Measurements from ENCODE around the gene ZNF705A. TPM values are rescaled to one million over a fixed set of nuclear protein-coding genes. Genes with fewer than 3 reads are reported as not detected.
"Not testable (repeated sequence)": the region's sequence is repeated elsewhere in the genome, so short reads cannot be mapped to it uniquely, and the experiment has no call there.

The ZNF705A gene
- not detected for total RNA-seq (ENCODE audit: unreplicated experiment)
- long read RNA-seq, result 0 reads

DNA sequence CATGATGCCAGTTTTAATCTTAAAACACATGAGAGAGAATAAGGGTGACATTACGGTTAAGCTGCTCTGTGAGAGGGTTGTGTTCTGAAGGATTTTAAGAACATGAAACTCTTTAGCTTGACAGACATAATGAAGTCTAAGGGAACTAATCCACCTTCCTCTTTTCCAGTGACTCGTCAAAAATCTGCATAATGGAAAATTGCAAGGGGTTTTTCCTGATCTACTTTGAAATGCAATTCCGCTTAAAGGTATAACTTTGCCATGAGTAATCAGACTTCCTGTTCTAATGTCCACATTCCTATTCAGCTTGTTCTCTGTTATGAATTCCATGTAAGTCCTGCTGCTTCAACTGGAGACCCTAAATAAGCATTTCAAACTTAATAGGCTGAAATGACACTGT, at the start of gene ZNF705A:
ZNF705A (plus strand) TSS at position 171 of the 400 bp plus-strand sequence. CDS start 15,611 bp downstream, outside the sequence.
- Mint-ChIP-seq H3K4me1 (ENCODE audit: unreplicated experiment) (peaks cover 8% of the 10 kb centered on the region), H3K9me3 (ENCODE audit: unreplicated experiment) (no peaks in the 10 kb centered on the region), H3K36me3 (ENCODE audit: low read depth, unreplicated experiment) (no peaks in the 10 kb centered on the region), H3K4me3 (ENCODE audit: unreplicated experiment) (no peak within 1 kb of the TSS), H3K27me3 (ENCODE audit: unreplicated experiment) (no peaks in the 10 kb centered on the region), H3K27ac (ENCODE audit: unreplicated experiment) (no peak within 1 kb of the TSS)
- DNase-seq (ENCODE audit: low spot score), result no peak
- TF ChIP-seq, protein P1, sequence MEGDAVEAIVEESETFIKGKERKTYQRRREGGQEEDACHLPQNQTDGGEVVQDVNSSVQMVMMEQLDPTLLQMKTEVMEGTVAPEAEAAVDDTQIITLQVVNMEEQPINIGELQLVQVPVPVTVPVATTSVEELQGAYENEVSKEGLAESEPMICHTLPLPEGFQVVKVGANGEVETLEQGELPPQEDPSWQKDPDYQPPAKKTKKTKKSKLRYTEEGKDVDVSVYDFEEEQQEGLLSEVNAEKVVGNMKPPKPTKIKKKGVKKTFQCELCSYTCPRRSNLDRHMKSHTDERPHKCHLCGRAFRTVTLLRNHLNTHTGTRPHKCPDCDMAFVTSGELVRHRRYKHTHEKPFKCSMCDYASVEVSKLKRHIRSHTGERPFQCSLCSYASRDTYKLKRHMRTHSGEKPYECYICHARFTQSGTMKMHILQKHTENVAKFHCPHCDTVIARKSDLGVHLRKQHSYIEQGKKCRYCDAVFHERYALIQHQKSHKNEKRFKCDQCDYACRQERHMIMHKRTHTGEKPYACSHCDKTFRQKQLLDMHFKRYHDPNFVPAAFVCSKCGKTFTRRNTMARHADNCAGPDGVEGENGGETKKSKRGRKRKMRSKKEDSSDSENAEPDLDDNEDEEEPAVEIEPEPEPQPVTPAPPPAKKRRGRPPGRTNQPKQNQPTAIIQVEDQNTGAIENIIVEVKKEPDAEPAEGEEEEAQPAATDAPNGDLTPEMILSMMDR (IDR thresholded peaks at IDR 0.05; ENCODE audit: unreplicated experiment), result no peak

DNA sequence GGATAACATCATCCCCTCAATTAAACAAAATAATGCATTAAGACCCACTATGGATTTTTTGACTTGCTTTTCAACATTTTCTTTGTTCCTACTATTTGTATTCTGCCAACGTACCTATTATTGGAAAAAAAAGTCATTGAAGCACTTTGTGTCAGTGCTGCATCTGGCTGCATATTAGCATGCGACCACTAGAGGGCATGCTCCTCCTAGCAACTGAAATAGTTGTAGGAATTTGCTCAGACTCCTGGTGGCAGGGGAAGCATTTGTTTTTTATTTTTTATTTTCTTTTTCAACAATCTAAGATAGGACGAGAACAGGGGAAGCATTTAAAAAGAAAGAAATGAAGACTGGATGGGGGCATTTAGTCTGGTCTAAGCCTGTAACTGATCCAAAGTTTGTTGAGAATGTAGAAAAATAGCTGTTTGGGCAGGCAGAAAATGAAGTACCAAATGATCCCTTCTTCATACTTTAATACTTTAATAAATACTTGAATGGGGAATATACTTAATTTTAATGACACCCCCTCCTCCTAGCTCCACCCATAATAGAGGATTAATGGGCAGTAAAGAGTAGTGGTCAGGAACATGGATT, 47.9 kb upstream of the ZNF705A start:
- TF ChIP-seq, protein P1 (IDR thresholded peaks at IDR 0.05; ENCODE audit: unreplicated experiment), result peak; percentile 97
- H3K4me3 Mint-ChIP-seq (ENCODE audit: unreplicated experiment), result no peak overlapping the region
- no peaks in the 10 kb centered on the region for H3K9me3 Mint-ChIP-seq (ENCODE audit: unreplicated experiment)
- peaks cover 2% of the 10 kb centered on the region for H3K27me3 Mint-ChIP-seq (ENCODE audit: unreplicated experiment)
- no peaks in the 10 kb centered on the region for H3K4me1 Mint-ChIP-seq (ENCODE audit: unreplicated experiment)
- H3K36me3 Mint-ChIP-seq (ENCODE audit: low read depth, unreplicated experiment), result peaks cover 4% of the 10 kb centered on the region
- DNase-seq (ENCODE audit: low spot score), result peak; percentile 76
- H3K27ac Mint-ChIP-seq (ENCODE audit: unreplicated experiment), result no peak overlapping the region

DNA sequence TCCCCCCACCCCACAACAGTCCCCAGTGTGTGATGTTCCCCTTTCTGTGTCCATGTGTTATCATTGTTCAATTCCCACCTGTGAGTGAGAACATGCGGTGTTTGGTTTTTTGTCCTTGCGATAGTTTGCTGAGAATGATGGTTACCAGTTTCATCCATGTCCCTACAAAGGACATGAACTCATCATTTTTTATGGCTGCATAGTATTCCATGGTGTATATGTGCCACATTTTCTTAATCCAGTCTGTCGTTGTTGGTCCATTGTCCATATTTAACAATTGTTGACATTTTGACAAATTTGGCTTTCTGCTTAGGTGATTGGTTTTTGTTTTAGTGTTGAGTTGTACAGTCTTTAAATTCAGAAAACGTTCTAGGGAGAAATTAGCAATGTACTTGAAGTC, 43.7 kb upstream of the ZNF705A start:
- not testable (repeated sequence) for H3K9me3 Mint-ChIP-seq (ENCODE audit: unreplicated experiment); DNase-seq (ENCODE audit: low spot score); H3K4me1 Mint-ChIP-seq (ENCODE audit: unreplicated experiment); H3K36me3 Mint-ChIP-seq (ENCODE audit: low read depth, unreplicated experiment); H3K27me3 Mint-ChIP-seq (ENCODE audit: unreplicated experiment); H3K4me3 Mint-ChIP-seq (ENCODE audit: unreplicated experiment); H3K27ac Mint-ChIP-seq (ENCODE audit: unreplicated experiment)

DNA sequence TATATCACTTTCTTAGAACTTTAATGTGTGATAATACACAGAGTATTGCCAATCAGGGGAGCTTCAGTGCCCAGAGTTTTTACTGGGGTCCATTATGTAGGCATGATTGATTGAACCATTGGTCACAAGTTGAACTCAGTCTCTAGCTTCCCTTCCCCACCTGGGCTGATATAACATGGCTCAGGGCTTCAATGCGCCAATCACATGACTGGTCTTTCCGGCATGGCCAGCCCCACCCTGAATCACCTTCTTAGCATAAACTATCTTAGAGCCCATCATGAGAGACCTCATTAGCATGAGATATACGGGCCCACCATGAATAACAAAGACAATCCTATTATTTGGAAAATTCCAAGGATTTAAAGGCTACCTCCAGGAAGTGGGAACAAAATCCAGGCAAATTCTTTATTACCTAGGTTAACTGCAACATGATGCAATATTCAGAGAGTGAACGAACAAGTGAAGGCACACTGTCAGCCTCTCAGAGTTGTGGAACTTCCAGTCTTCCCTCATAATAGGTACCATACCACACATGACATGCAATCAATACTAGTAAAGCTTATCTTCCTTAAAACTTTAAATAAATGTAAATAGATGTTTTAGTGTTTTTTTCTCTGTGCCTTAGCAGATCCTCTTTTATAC, 36.6 kb upstream of the ZNF705A start:
- no peaks in the 10 kb centered on the region for H3K4me1 Mint-ChIP-seq (ENCODE audit: unreplicated experiment)
- H3K27me3 Mint-ChIP-seq (ENCODE audit: unreplicated experiment), result peaks cover 1% of the 10 kb centered on the region

DNA sequence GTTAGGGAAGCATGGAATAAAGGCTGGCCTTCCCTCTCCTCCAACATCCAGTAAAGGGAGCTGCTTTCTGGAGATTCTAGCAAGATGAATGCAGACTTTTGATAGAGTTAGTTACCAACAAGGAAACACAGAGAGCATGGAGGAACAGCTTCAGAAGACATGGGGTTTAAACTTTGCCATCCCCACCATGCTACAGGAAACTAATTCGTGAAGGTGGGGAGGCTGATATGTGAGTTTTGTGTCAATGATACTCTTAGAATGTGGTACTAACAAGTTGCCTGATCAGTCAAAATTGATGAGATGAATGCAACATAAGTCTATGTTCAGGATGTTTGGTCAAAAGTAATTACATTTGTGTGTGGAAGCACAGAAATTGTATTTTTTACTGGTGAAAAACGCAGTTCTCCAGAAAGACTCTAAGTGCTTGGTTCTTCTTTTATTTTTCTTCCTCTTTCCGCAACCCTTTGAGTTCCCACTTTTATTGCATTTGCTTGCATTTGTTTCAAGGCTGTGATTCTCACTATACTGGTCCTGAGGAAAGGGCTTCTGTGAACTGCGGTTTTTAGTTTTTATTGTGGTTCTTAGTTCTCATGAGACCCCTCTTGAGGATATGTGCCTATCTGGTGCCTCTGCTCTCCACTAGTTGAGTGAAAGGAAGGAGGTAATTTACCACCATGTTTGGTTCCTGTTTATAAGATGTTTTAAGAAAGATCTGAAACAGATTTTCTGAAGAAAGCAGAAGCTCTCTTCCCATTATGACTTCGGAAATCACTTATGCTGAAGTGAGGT, 33.5 kb upstream of the ZNF705A start, which contains the start of gene CLEC4A:
CLEC4A (plus strand) TSS at position 494 of the 789 bp plus-strand sequence; CDS start at position 756, 262 bp downstream.
- H3K36me3 Mint-ChIP-seq (ENCODE audit: low read depth, unreplicated experiment), result no peaks in the 10 kb centered on the region
- no peak within 1 kb of the TSS for H3K27ac Mint-ChIP-seq (ENCODE audit: unreplicated experiment)
- no peaks in the 10 kb centered on the region for H3K4me1 Mint-ChIP-seq (ENCODE audit: unreplicated experiment)

More for the DNA sequence above, 36.6 kb upstream of the ZNF705A start:
- Mint-ChIP-seq H3K27ac (ENCODE audit: unreplicated experiment) (no peak overlapping the region), H3K4me3 (ENCODE audit: unreplicated experiment) (no peak overlapping the region), H3K36me3 (ENCODE audit: low read depth, unreplicated experiment) (no peaks in the 10 kb centered on the region), H3K9me3 (ENCODE audit: unreplicated experiment) (no peaks in the 10 kb centered on the region)
- no peak for DNase-seq (ENCODE audit: low spot score)
- TF ChIP-seq, protein P1 (IDR thresholded peaks at IDR 0.05; ENCODE audit: unreplicated experiment), result no peak

More for the DNA sequence above, 33.5 kb upstream of the ZNF705A start, which contains the start of gene CLEC4A:
- Mint-ChIP-seq H3K4me3 (ENCODE audit: unreplicated experiment) (no peak within 1 kb of the TSS), H3K9me3 (ENCODE audit: unreplicated experiment) (no peaks in the 10 kb centered on the region), H3K27me3 (ENCODE audit: unreplicated experiment) (peaks cover 1% of the 10 kb centered on the region)
- DNase-seq (ENCODE audit: low spot score), result no peak
- TF ChIP-seq, protein P1 (IDR thresholded peaks at IDR 0.05; ENCODE audit: unreplicated experiment), result no peak
